Chondrocyte (in vitro differentiated cells): Measurements from ENCODE around the gene GARS1. TPM values are rescaled to one million over a fixed set of nuclear protein-coding genes. Genes with fewer than 3 reads are reported as not detected.

Experiments
- DNase-seq: peaks from one replicate; pipeline ENCODE4 v3.0.0; 2021; ENCODE audit warnings: mixed read lengths, low spot score
- H3K27ac Mint-ChIP-seq: one replicate; pipeline ENCODE4 v1.8.0; 2021; ENCODE audit warnings: mild to moderate bottlenecking, moderate library complexity, mixed read lengths; ENCODE audit not compliant: unreplicated experiment
- H3K27me3 Mint-ChIP-seq: 2 replicates; pipeline ENCODE4 v1.8.0; 2021; ENCODE audit warnings: low read depth, mixed read lengths
- H3K36me3 Mint-ChIP-seq: 2 replicates; pipeline ENCODE4 v1.8.0; 2021; ENCODE audit warnings: low read depth, mixed read lengths
- H3K4me1 Mint-ChIP-seq: 2 replicates; pipeline ENCODE4 v1.8.0; 2021; ENCODE audit warnings: low read depth, mild to moderate bottlenecking, mixed read lengths
- H3K4me3 Mint-ChIP-seq: one replicate; pipeline ENCODE4 v1.8.0; 2021; ENCODE audit warnings: mild to moderate bottlenecking, moderate library complexity, mixed read lengths; ENCODE audit not compliant: unreplicated experiment
- H3K9me3 Mint-ChIP-seq: 2 replicates; pipeline ENCODE4 v1.8.0; 2021; ENCODE audit warnings: low read depth, mixed read lengths
- CTCF ChIP-seq: fragments of 200-600 bp; sonication (generic); IDR thresholded peaks from 2 replicates; pipeline ENCODE4 v1.5.0; 2021; ENCODE audit warnings: antibody characterized with exemption, mild to moderate bottlenecking, moderate library complexity
- total RNA-seq: library from RNA; stranded (reverse); gene quantifications from 3 replicates; pipeline ENCODE4 v1.2.1, GENCODE V29; 2021

The GARS1 gene
- total RNA-seq, 1 donor from 2014 or later, result 581 TPM

GRCh38 chr7:30681815-30682211 is 87.1 kb downstream of the GARS1 start:
- no peak for DNase-seq
- Mint-ChIP-seq H3K27me3 (peaks cover 85% of the 10 kb centered on the region), H3K36me3 (peaks cover 5% of the 10 kb centered on the region), H3K4me3 (peak overlapping the region; percentile 66), H3K4me1 (peaks cover 18% of the 10 kb centered on the region), H3K9me3 (no peaks in the 10 kb centered on the region), H3K27ac (no peak overlapping the region)
- no peak for TF ChIP-seq CTCF

GRCh38 chr7:30682212-30683083 is 87.8 kb downstream of the GARS1 start, which contains the start of gene CRHR2:
Gene CRHR2 (minus strand): TSS chr7:30682456. CDS start chr7:30682280, 176 bp downstream.
- H3K27me3 Mint-ChIP-seq, result peaks cover 83% of the 10 kb centered on the region
- no peaks in the 10 kb centered on the region for H3K9me3 Mint-ChIP-seq
- H3K27ac Mint-ChIP-seq, result no peak within 1 kb of the TSS
- TF ChIP-seq CTCF, result peak; percentile 72
- H3K4me1 Mint-ChIP-seq, result peaks cover 18% of the 10 kb centered on the region
- H3K36me3 Mint-ChIP-seq, result peaks cover 5% of the 10 kb centered on the region
- DNase-seq, result no peak
- peak within 1 kb of the TSS; percentile 66 for H3K4me3 Mint-ChIP-seq

DNA sequence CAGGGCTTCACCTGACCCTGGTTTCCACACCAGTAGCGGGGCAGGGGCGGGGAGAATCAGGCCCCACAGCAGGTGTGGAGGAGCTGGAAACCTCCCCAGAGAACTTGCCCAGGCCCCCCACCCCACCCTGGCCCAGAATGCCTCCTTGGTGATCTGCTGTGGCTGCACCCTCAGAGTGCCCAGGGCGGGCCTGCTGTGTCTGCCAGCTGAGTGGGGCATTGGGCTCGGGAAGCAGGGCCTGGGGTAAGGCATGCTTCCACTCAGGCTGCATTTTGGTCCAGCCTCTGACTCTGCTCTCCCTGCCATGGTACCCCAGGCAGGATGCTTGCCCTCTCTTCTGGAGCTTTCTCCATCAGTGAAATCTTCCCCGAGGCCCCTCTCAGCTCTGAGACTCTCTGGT is 88.6 kb downstream of the GARS1 start:
- no peak for TF ChIP-seq CTCF
- no peak overlapping the region for H3K27ac Mint-ChIP-seq
- H3K4me1 Mint-ChIP-seq, result peaks cover 18% of the 10 kb centered on the region
- no peak for DNase-seq
- H3K4me3 Mint-ChIP-seq, result no peak overlapping the region
- peaks cover 74% of the 10 kb centered on the region for H3K27me3 Mint-ChIP-seq
- H3K36me3 Mint-ChIP-seq, result peaks cover 5% of the 10 kb centered on the region
- no peaks in the 10 kb centered on the region for H3K9me3 Mint-ChIP-seq

Other genes with a start within 250 kb of the GARS1 start
- 6.0 to 8.2 TPM (median 6.6 TPM) in 3 replicates for gene NOD1, start 116.1 kb upstream of the GARS1 start, total RNA-seq
- 24.4 to 31.5 TPM (median 25.6 TPM) in 3 replicates for gene GGCT, start 90.0 kb upstream of the GARS1 start, total RNA-seq
- gene CRHR2, start 87.6 kb downstream of the GARS1 start, total RNA-seq, result not detected in 3 replicates
- gene INMT, start 157.3 kb downstream of the GARS1 start, total RNA-seq, result 5.6 to 73.2 TPM (median 70.1 TPM) in 3 replicates
- 5.3 to 6.3 TPM (median 5.8 TPM) in 3 replicates for gene MINDY4, start 176.5 kb downstream of the GARS1 start, total RNA-seq